ENCODE results near the gene TPPP3.

Gene TPPP3

DNA sequence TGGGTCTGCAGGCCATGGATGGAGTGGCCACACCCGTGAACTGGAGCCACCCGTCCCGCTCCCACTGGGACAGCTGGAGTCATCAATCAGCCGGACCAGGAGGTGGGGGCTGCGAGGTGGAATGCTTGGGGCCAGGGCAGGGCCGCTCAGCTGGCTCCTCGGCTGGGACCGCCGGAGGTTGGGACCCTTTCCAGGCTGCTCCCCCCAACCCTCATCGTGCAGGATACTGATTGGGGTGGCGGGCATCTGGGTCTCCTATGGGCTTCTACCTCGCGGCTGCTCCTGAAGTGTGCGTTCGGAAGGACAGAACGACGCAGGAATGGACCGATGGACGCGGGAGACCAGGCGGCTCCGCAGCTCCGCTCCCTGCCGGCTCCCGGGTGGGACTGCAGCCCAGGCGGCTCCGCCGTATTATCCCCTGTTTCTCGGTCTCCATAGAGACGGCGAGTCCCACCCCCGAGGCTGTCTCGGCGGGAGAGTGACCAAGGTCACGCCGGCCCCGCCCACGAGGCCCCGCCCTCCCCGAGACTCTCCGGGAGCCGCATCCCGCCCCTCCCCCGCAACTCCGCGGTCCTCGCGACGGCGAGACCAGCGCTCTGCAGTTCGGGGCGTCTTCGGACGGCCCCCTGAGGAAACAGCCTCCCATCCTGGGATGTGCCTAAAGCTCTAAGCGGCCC, at the start of gene TPPP3:
Gene TPPP3 (minus strand): TSS at position 388 of the 677 bp plus-strand sequence. CDS start 2,387 bp downstream, outside the sequence.
- no peak for DNase-seq

GRCh38 chr16:67442581-67443255, 49.4 kb upstream of the TPPP3 start:
- no peak for DNase-seq

- no peak for DNase-seq
Observed at GRCh38 chr16:67441907-67442306, 48.6 kb upstream of the TPPP3 start.

GRCh38 chr16:67441271-67441753, 48.0 kb upstream of the TPPP3 start:
- DNase-seq, result no peak

DNA sequence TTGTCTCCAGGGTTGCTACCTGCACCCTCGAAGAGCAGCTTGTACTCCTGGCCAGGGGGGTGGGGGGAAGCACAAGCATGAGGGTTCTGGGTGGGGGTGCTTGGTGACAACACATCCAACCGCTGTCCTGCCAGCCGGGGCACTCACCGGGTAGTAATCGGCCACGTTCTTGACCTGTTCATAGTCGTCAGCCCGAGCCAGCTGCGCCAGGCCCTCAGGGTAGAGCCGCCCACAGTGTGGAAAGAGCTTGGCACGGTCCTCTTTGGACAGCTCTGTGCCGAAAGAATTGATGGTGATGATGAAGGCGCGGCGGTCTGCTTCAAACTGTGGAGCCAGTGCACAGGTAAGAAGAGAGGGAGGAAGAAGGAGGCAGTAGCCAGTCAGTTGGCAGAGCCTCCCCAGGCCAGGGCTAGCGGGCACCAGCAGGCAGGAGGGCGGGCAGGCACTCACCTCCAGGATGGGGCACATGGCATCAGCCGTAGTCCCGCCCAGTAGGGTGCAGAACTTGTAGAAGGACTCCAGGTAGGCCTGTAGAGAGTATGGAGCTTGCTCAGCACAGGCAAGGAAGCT, 45.6 kb upstream of the TPPP3 start:
- no peak for DNase-seq

DNA sequence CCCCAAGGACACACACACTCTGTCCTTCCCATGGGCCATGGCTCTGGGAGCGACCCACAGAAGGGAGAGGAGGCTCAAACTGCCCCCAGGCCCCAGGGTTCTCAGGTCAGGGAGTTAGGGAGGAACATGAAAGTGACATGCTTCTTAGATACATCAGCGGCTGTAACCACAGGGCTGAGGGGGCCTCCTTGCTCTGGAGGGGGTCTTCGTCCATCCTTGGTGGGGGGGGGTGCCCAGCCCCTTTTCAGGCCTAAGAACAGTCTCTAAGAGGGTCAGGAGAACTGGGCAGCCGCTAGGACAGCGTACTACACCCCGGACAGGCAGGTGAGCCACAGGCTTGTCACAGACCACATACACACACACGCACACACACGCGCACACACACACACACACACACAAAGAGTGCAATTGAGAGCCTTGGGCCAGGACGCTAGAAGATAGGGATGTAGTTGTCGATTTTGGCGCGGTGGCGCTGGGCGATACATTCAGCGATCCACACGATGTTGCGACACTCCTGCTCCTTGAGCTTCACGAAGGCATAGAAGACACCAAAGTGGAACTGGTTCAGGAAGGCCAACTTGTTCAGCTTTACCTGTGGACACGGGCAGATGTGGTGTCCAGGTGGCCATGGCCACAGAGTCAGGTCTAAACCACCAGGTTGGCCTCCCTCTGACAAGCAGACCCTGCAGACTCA, 44.9 kb upstream of the TPPP3 start:
- DNase-seq, result no peak

DNA sequence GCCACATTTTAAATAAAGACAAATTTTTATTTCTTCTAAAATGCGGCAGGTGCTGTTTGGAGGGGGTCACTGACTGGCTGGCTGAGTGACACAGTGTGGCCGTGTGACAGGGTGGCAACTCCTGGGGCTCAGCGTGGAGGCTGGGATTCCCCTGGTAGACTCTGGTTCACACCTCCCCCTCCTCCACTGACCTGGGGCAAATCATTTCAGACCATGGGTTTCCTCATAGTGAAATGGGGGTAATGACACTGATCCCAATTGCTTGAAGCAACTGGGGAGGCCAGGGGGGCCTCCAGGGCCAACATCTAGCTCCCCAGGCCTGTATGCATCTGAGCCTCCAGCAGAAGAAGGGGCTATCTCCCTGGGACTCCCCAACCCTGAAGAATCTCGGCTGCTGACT, 44.2 kb upstream of the TPPP3 start:
- no peak for DNase-seq

DNA sequence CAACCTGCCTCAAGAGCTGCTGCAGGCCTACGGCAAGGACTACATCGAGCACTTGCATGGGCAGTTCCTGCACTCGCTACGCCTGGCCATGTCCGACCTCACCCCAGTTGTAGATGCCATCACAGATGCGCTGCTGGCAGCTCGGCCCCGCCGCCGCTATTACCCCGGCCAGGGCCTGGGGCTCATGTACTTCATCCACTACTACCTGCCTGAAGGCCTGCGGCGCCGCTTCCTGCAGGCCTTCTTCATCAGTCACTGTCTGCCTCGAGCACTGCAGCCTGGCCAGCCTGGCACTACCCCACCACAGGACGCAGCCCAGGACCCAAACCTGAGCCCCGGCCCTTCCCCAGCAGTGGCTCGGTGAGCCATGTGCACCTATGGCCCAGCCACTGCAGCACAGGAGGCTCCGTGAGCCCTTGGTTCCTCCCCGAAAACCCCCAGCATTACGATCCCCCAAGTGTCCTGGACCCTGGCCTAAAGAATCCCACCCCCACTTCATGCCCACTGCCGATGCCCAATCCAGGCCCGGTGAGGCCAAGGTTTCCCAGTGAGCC, 43.4 kb upstream of the TPPP3 start:
- DNase-seq, result no peak

GRCh38 chr16:67435758-67436164, 42.5 kb upstream of the TPPP3 start:
- DNase-seq, result no peak

DNA sequence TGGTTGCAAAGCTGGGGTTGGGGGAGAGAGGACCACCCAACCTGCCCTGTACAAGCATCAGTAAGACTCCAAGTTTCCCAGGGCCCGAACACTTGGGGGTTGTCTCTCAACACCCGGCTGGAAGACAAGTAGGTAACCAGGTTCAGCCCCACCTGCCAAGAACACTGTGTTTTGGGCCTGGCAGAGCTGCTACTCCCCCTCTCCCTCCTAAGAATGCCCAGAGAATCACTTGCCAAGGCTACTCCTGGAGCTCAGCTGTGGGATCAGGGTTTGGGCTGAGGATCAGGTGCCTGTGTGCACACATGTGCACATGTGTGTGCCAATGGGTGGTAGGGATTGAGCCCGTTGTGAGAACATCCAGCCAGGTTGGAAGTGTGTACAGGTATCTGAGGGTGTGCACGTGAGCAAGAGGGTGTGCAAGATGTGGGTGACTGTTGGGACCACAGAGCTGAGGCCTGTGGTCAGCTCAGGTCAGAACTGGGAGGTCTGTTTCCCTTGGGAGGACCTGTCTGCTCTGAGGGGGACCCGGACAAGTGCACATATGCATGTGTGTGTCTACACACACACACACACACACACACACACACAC, 39.9 kb upstream of the TPPP3 start:
- DNase-seq, result no peak

DNA sequence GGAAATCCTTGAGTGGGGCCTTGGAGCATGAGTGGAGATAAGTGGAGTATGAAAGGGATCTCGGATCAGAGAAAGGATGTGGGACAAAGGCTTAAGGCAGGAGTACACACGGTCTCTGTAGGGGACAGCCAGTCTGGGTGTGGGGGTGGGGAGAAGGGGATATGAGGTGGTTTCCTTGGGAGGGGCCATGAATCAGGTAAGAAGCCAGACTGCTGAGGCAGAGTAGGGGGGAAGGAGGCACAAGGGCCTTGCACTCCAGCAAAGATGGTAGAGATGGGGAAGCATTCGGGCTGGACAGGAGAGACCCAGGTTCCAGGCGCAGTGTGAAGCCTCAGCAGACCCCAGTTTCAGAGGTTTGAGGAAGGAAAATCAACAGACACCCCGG, 39.2 kb upstream of the TPPP3 start:
- no peak for DNase-seq

- DNase-seq, result no peak
Observed at GRCh38 chr16:67431775-67432505, 38.6 kb upstream of the TPPP3 start.

DNA sequence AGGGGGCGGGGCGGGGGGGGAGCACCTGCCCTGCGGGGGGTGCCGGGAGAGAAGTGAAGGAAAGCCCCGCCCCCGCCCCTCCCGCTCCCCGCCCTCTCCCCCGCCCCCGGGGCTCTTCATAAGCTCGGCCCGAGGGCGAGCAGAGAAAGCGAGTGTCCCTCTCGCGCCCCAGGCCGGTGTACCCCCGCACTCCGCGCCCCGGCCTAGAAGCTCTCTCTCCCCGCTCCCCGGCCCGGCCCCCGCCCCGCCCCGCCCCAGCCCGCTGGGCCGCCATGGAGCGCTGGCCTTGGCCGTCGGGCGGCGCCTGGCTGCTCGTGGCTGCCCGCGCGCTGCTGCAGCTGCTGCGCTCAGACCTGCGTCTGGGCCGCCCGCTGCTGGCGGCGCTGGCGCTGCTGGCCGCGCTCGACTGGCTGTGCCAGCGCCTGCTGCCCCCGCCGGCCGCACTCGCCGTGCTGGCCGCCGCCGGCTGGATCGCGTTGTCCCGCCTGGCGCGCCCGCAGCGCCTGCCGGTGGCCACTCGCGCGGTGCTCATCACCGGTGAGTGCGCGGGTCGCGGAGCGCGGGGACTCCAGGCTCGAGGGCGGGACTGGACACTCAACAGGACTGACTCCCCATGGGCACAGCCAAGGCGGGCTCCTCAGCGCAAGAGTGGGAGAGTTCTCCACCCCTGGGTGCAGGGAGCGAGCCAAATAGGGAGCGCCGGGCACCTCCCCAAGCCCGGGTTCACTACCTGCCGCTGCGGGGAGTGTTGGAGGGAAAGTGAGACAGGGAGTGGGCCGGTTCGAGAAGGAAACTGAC, 37.9 kb upstream of the TPPP3 start, which contains the start of gene HSD11B2:
Gene HSD11B2 (plus strand): TSS at position 145 of the 798 bp plus-strand sequence. CDS start 128 bp downstream, at position 273.
- no peak for DNase-seq

- DNase-seq, result no peak
Observed at GRCh38 chr16:67430504-67430976, 37.2 kb upstream of the TPPP3 start.

- no peak for DNase-seq
Observed at GRCh38 chr16:67429799-67430503, 36.7 kb upstream of the TPPP3 start.

DNA sequence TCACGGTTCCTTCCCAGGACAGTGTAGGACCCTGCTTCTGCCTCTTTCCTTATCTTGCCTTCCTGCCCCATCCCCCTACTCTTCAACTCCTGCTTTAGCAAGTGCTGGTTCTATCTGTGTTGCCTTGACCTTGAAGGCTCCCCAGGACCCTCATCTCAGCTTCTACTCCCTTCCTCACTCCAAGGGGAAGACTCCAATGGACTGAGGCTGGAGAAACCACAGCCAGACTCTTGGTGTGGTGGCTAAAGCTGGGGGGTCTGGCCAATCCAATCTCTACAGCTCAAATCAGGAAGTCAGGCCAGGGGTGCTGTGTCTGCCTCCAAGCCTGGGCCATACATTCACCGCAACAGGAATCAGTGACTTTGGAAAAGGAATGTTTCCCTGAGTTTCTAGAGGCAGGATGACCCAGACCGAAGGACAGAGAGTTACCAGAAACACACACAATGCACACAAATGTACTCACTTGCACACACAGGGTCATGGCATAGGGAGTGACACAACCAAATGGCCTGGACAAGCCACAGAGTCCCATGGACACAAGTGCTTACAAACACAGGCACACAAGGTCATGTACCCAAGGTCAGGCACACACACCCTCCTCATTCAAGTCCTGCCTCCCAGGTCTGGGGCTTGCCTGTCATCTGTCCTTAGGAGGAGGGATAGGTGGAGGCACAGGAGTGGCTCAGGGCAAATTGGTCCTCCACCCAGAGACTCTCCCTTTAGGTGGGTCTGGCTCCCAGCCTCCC, 35.9 kb upstream of the TPPP3 start:
- no peak for DNase-seq

DNA sequence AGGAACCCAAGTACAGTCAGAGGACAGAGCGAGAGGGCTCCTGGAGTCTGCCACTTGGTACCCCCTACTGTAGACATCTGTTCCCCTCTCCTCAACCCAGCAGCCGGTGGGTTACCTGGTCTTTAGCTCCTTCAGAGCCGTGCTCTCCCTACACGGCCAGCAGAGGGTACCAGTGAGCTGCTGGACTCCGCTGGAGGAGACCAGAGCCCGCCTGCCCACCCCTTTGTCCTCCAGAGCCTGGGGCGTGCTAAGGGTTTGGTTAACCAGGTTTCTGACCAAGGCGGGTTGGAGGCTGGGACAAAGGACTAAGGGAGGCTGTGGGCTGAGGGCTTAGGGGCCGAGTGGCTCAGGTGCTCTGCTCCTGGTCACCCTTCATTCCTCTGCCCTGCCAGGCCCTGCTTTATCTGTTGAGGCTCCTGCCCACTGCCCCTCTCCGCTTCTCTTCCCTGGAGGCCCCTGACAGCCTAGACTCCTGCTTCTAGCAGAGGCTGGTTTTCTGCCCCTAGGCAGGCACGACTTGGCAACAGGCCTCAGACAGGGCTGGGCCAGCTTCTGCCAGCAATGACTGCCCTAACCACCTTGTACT, 34.9 kb upstream of the TPPP3 start:
- DNase-seq, result no peak

DNA sequence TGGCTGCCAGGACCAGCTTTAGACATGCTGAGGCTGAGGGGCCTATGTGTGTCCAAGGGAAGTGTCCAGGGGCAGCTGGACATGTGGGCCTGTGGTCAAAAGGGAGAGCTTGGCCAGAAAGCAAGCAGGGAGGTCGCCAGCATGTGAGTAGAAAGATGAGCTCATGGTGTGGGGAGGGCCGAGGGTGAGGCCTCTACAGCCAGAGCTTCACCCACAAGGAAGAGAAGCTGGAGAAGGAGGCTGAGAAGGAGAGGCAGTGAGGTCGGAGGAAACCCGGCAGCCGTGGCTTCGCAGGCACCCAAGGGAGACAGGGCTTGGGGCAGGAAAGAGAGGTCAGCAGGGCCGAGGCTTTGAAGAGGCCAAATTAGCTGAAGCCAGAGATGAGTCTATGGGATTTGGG, 33.7 kb upstream of the TPPP3 start:
- no peak for DNase-seq

GRCh38 chr16:67426022-67426421, 32.7 kb upstream of the TPPP3 start:
- DNase-seq, result no peak
